Astrocyte (in vitro differentiated cells and primary cell): ENCODE results near the gene CTAGE1. TPM values are rescaled to one million over a fixed set of nuclear protein-coding genes. Genes with fewer than 3 reads are reported as not detected.
A peak's percentile ranks its signal among the peaks of the same experiment; 100 is the strongest.

Experiments used
- DNase-seq: peaks from one replicate; pipeline ENCODE4 v3.0.0-alpha.2; 2010; ENCODE audit warnings: low read depth
- FAIRE-seq: peaks from 2 replicates; lab custom pipeline; 2011; peaks lifted over from hg19 to GRCh38; lab: Jason Lieb, UNC
- H2AFZ ChIP-seq: 2 replicates; pipeline ENCODE4 v1.6.0; 2012; ENCODE audit warnings: low read depth, low read length, inconsistent platforms
- H3K27ac ChIP-seq: 2 replicates; pipeline ENCODE4 v1.5.1; 2011; ENCODE audit warnings: low read depth, low read length, inconsistent platforms
- H3K27me3 ChIP-seq: 2 replicates; pipeline ENCODE4 v1.6.0; 2011; ENCODE audit warnings: low read length, inconsistent platforms; ENCODE audit not compliant: insufficient read depth
- H3K36me3 ChIP-seq: 2 replicates; pipeline ENCODE4 v1.5.1; 2011; ENCODE audit warnings: low read length, inconsistent platforms; ENCODE audit not compliant: insufficient read depth
- H3K4me1 ChIP-seq: 2 replicates; pipeline ENCODE4 v1.5.1; 2011; ENCODE audit warnings: low read length, inconsistent platforms; ENCODE audit not compliant: insufficient read depth
- H3K4me2 ChIP-seq: 2 replicates; pipeline ENCODE4 v1.6.0; 2012; ENCODE audit warnings: low read length, inconsistent platforms
- H3K4me3 ChIP-seq: 2 replicates; pipeline ENCODE4 v1.5.1; 2011; ENCODE audit warnings: low read depth, mild to moderate bottlenecking, low read length, inconsistent platforms; ENCODE audit not compliant: insufficient read depth
- H3K79me2 ChIP-seq: 2 replicates; pipeline ENCODE4 v1.6.0; 2012; ENCODE audit warnings: mild to moderate bottlenecking, low read length, inconsistent platforms; ENCODE audit not compliant: insufficient read depth
- H3K9ac ChIP-seq: 2 replicates; pipeline ENCODE4 v1.6.0; 2012; ENCODE audit warnings: mild to moderate bottlenecking, low read length, inconsistent platforms
- H3K9me3 ChIP-seq: 2 replicates; pipeline ENCODE4 v1.5.1; 2012; ENCODE audit warnings: low read depth, mild to moderate bottlenecking, low read length, inconsistent platforms; ENCODE audit not compliant: insufficient read depth
- H4K20me1 ChIP-seq: 2 replicates; pipeline ENCODE4 v1.6.0; 2012; ENCODE audit warnings: low read length, inconsistent platforms; ENCODE audit not compliant: insufficient read depth
- H3K27ac Mint-ChIP-seq: one replicate; pipeline ENCODE4 v1.8.0; 2021; ENCODE audit warnings: mild to moderate bottlenecking, mixed read lengths; ENCODE audit not compliant: unreplicated experiment
- H3K27me3 Mint-ChIP-seq: one replicate; pipeline ENCODE4 v1.8.0; 2021; ENCODE audit warnings: low read depth, mixed read lengths; ENCODE audit not compliant: unreplicated experiment
- H3K36me3 Mint-ChIP-seq: one replicate; pipeline ENCODE4 v1.8.0; 2021; ENCODE audit warnings: low read depth, mixed read lengths; ENCODE audit not compliant: unreplicated experiment
- H3K4me1 Mint-ChIP-seq: one replicate; pipeline ENCODE4 v1.8.0; 2021; ENCODE audit warnings: low read depth, mixed read lengths; ENCODE audit not compliant: unreplicated experiment
- H3K4me3 Mint-ChIP-seq: one replicate; pipeline ENCODE4 v1.8.0; 2021; ENCODE audit warnings: mild to moderate bottlenecking, moderate library complexity, mixed read lengths; ENCODE audit not compliant: unreplicated experiment
- H3K9me3 Mint-ChIP-seq: one replicate; pipeline ENCODE4 v1.8.0; 2021; ENCODE audit warnings: mild to moderate bottlenecking, mixed read lengths; ENCODE audit not compliant: unreplicated experiment
- CTCF ChIP-seq: IDR thresholded peaks from 2 replicates; pipeline ENCODE4 v1.5.1; 2011; ENCODE audit warnings: low read depth, mild to moderate bottlenecking, inconsistent platforms, low read length, moderate library complexity; ENCODE audit not compliant: insufficient read depth
- EZH2 ChIP-seq: IDR thresholded peaks from 2 replicates; pipeline ENCODE4 v1.6.1; 2012; ENCODE audit warnings: mild to moderate bottlenecking, low read length, inconsistent platforms; ENCODE audit not compliant: insufficient read depth
- total RNA-seq: library from RNA; stranded (reverse); gene quantifications from 2 replicates; pipeline ENCODE4 v1.2.1, GENCODE V29; 2021

Gene CTAGE1
- total RNA-seq, 1 donor from 2014 or later: 0.30 TPM

- Mint-ChIP-seq H3K9me3 (peaks cover 2% of the 10 kb centered on the region), H3K4me3 (no peak overlapping the region), H3K4me1 (peaks cover 29% of the 10 kb centered on the region), H3K27me3 (peaks cover 5% of the 10 kb centered on the region), H3K27ac (peak overlapping the region; percentile 2), H3K36me3 (no peaks in the 10 kb centered on the region)
- FAIRE-seq: peak; percentile 80
- no peak overlapping the region for H2AFZ ChIP-seq
- H3K9ac ChIP-seq: no peak overlapping the region
- no peaks in the 10 kb centered on the region for H3K27me3 ChIP-seq
- H4K20me1 ChIP-seq: no peaks in the 10 kb centered on the region
- H3K9me3 ChIP-seq: no peaks in the 10 kb centered on the region
- H3K4me2 ChIP-seq: peak overlapping the region; percentile 62
- H3K79me2 ChIP-seq: no peaks in the 10 kb centered on the region
- H3K36me3 ChIP-seq: no peaks in the 10 kb centered on the region
- DNase-seq: peak; percentile 93
- H3K27ac ChIP-seq: peak overlapping the region; percentile 55
- peaks cover 30% of the 10 kb centered on the region for H3K4me1 ChIP-seq
- H3K4me3 ChIP-seq: peak overlapping the region; percentile 19
- TF ChIP-seq EZH2 (no peak), CTCF (no peak)
Measured at GRCh38 chr18:22432657-22433137, 15.0 kb upstream of the CTAGE1 start.

- no peaks in the 10 kb centered on the region for H3K79me2 ChIP-seq
- peaks cover 15% of the 10 kb centered on the region for H3K4me1 Mint-ChIP-seq
- peaks cover 2% of the 10 kb centered on the region for H3K9me3 Mint-ChIP-seq
- no peak for FAIRE-seq
- H3K36me3 Mint-ChIP-seq: no peaks in the 10 kb centered on the region
- H3K4me3 ChIP-seq: no peak overlapping the region
- no peaks in the 10 kb centered on the region for H3K9me3 ChIP-seq
- H3K9ac ChIP-seq: no peak overlapping the region
- H4K20me1 ChIP-seq: no peaks in the 10 kb centered on the region
- H3K4me3 Mint-ChIP-seq: no peak overlapping the region
- TF ChIP-seq EZH2: no peak
- no peak for TF ChIP-seq CTCF
- peaks cover 18% of the 10 kb centered on the region for H3K4me1 ChIP-seq
- no peak overlapping the region for H2AFZ ChIP-seq
- H3K27me3 Mint-ChIP-seq: peaks cover 5% of the 10 kb centered on the region
- DNase-seq: no peak
- H3K4me2 ChIP-seq: no peak overlapping the region
- peak overlapping the region; percentile 43 for H3K27ac Mint-ChIP-seq
- H3K36me3 ChIP-seq: no peaks in the 10 kb centered on the region
- H3K27me3 ChIP-seq: no peaks in the 10 kb centered on the region
- no peak overlapping the region for H3K27ac ChIP-seq
Measured at GRCh38 chr18:22429564-22429963, 11.8 kb upstream of the CTAGE1 start.

GRCh38 chr18:22428672-22429071 lies 11.0 kb upstream of the CTAGE1 start:
- H2AFZ ChIP-seq: no peak overlapping the region

More at GRCh38 chr18:22428672-22429071, 11.0 kb upstream of the CTAGE1 start:
- Histone ChIP-seq H3K9ac (no peak overlapping the region), H4K20me1 (no peaks in the 10 kb centered on the region), H3K79me2 (no peaks in the 10 kb centered on the region), H3K4me2 (no peak overlapping the region), H3K4me1 (peaks cover 11% of the 10 kb centered on the region), H3K9me3 (no peaks in the 10 kb centered on the region), H3K4me3 (no peak overlapping the region), H3K36me3 (no peaks in the 10 kb centered on the region), H3K27ac (no peak overlapping the region), H3K27me3 (no peaks in the 10 kb centered on the region)
- Mint-ChIP-seq H3K9me3 (peaks cover 2% of the 10 kb centered on the region), H3K36me3 (no peaks in the 10 kb centered on the region), H3K27me3 (peaks cover 5% of the 10 kb centered on the region), H3K27ac (no peak overlapping the region), H3K4me1 (peaks cover 10% of the 10 kb centered on the region), H3K4me3 (no peak overlapping the region)
- FAIRE-seq (no peak), DNase-seq (no peak)
- TF ChIP-seq EZH2 (no peak), CTCF (no peak)
